CD4-positive, alpha-beta memory T cell (primary cell): ENCODE data around the gene SPATA24. TPM values are rescaled to one million over a fixed set of nuclear protein-coding genes. Genes with fewer than 3 reads are reported as not detected.
A peak's percentile ranks its signal among the peaks of the same experiment; 100 is the strongest.

ENCODE experiments used
- CTCF ChIA-PET: fragments of 350-600 bp; sonication (Branson Sonifier 250); formaldehyde crosslinking; loops from one replicate; lab custom pipeline; 2021; ENCODE audit warnings: inconsistent platforms; ENCODE audit not compliant: partially characterized antibody; lab: Charles Lee
- POLR2A ChIA-PET: fragments of 350-600 bp; sonication (Branson Sonifier 250); formaldehyde crosslinking; loops from one replicate; lab custom pipeline; 2021; ENCODE audit not compliant: partially characterized antibody; lab: Charles Lee
- DNase-seq, 5 donors: peaks; one replicate each; pipeline versions ENCODE4 v3.0.0 to v3.0.0-alpha.2; 2020 to 2022; ENCODE audit warnings: mixed read lengths in 1 of 5
- H3K27ac ChIP-seq: one replicate; pipeline ENCODE4 v1.7.0; 2013; ENCODE audit warnings: low read depth, low read length
- H3K27me3 ChIP-seq: 2 replicates; pipeline ENCODE4 v1.7.0; 2013; ENCODE audit warnings: mild to moderate bottlenecking, low read length, moderate library complexity; ENCODE audit not compliant: insufficient read depth
- H3K36me3 ChIP-seq: 2 replicates; pipeline ENCODE4 v1.7.0; 2013; ENCODE audit warnings: mild to moderate bottlenecking, low read length, moderate library complexity; ENCODE audit not compliant: insufficient read depth
- H3K4me1 ChIP-seq: 2 replicates; pipeline ENCODE4 v1.7.0; 2013; ENCODE audit warnings: mild to moderate bottlenecking, low read length, moderate library complexity; ENCODE audit not compliant: insufficient read depth
- H3K4me3 ChIP-seq, 2 donors: one replicate each; pipeline ENCODE4 v1.7.0; 2013; ENCODE audit warnings: low read length in 2 of 2, mild to moderate bottlenecking in 1 of 2
- H3K9me3 ChIP-seq, 2 donors: one replicate each; pipeline ENCODE4 v1.7.0; 2013; ENCODE audit warnings: low read length in 2 of 2, control low read depth in 1 of 2; ENCODE audit not compliant: control insufficient read depth in 1 of 2
- H3K27ac Mint-ChIP-seq, 7 donors: one replicate each; pipeline ENCODE4 v1.8.0; 2020 to 2021; ENCODE audit warnings: mixed read lengths in 7 of 7, mild to moderate bottlenecking in 6 of 7, inconsistent platforms in 3 of 7, moderate library complexity in 3 of 7
- H3K27me3 Mint-ChIP-seq, 2 donors: one replicate each; pipeline ENCODE4 v1.8.0; 2020 to 2021; ENCODE audit warnings: mixed read lengths in 2 of 2
- H3K36me3 Mint-ChIP-seq, 2 donors: one replicate each; pipeline ENCODE4 v1.8.0; 2020 to 2021; ENCODE audit warnings: mixed read lengths in 2 of 2, inconsistent platforms in 1 of 2, mild to moderate bottlenecking in 1 of 2
- H3K4me1 Mint-ChIP-seq, 4 donors: one replicate each; pipeline ENCODE4 v1.8.0; 2020 to 2021; ENCODE audit warnings: mixed read lengths in 4 of 4, mild to moderate bottlenecking in 1 of 4
- H3K4me3 Mint-ChIP-seq, 8 donors: one replicate each; pipeline ENCODE4 v1.8.0; 2020 to 2021; ENCODE audit warnings: mixed read lengths in 8 of 8, mild to moderate bottlenecking in 7 of 8, moderate library complexity in 6 of 8, inconsistent platforms in 3 of 8
- H3K9me3 Mint-ChIP-seq, 8 donors: one replicate each; pipeline ENCODE4 v1.8.0; 2020 to 2021; ENCODE audit warnings: mixed read lengths in 8 of 8, mild to moderate bottlenecking in 5 of 8, inconsistent platforms in 3 of 8, moderate library complexity in 1 of 8
- intact Hi-C: fragments of 100-400 bp; cut with micrococcal nuclease; formaldehyde crosslinking; loops from one replicate; pipeline ENCODE4 v1.15.1; 2023
- polyA plus RNA-seq, 2 donors: library from polyadenylated mRNA; unstranded; fragments of 300-500 nt; fragmentation: Illumina TruSeq; gene quantifications; one replicate each; pipeline ENCODE4 v1.2.3, GENCODE V29; 2021
- total RNA-seq, 2 experiments: library from RNA; stranded (reverse); gene quantifications; one replicate each; pipeline ENCODE4 v1.2.3, GENCODE V29; 2021

SPATA24 gene
- total and polyA plus RNA-seq, 4 experiments from 2014 or later, result 4.2 to 7.5 (median 5.6) TPM

DNA sequence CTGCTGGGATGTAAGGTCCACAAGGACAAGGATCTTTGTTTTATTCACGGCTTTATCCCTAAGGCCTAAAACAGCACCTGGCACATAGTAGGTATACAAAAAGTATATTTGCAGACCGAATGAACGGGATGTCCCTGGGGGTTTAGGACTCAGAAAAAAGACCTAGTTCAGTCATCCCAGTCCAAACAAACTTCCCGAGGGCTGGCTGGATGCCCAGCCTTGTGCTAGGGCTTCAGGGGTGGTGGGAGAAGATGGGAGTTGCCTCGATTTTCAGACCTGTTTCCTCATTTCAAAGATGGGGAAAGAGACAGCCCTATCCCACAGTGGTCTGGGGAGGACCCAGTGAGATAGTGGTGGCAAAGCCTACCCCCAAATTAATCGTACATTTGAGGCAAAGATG is 6.0 kb downstream of the SPATA24 start:
- H3K27ac Mint-ChIP-seq, result no peak overlapping the region
- no peaks in the 10 kb centered on the region for H3K27me3 Mint-ChIP-seq
- no peak overlapping the region for H3K4me3 Mint-ChIP-seq
- ChIA-PET POLR2A (no interaction called here), CTCF (no interaction called here)
- H3K36me3 Mint-ChIP-seq, result peaks cover 0 to 5% of the 10 kb centered on the region in 2 donors
- Histone ChIP-seq H3K4me1 (peaks cover 15% of the 10 kb centered on the region), H3K27me3 (no peaks in the 10 kb centered on the region), H3K9me3 (no peaks in the 10 kb centered on the region), H3K4me3 (no peak overlapping the region), H3K27ac (no peak overlapping the region), H3K36me3 (no peaks in the 10 kb centered on the region)
- DNase-seq, result no peak
- H3K4me1 Mint-ChIP-seq, result peaks cover 5 to 14% (median 9%) of the 10 kb centered on the region in 4 donors
- peaks cover 0 to 2% (median 0%) of the 10 kb centered on the region in 8 donors for H3K9me3 Mint-ChIP-seq
- intact Hi-C loops, result no loop called here

DNA sequence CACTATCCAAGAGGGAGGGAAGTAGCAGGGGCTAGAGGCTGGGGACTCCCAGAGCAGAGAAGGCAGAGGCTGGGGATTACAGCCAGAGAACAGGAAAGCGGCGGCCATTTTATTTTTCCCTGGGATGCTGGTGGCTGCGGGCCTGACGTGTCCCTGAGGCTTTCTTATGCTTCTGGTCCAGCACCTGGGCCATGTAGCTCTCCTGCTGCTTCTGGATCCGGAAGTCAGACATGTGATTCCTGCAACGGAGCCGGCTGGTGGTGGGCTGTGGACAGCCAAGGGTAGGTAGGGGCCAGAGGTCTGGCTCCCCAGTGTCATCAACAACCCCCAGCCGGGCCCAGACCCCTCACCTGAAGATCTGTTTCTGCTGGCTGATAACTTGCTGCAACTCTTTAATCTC is 7.2 kb downstream of the SPATA24 start:
- CTCF ChIA-PET, result interaction anchor here (1.6 kb wide), 1 partner anchor 55 kb away, joined by 3 read pairs; the partner anchor contains the start of gene PAIP2
- no peaks in the 10 kb centered on the region for H3K27me3 Mint-ChIP-seq
- DNase-seq, result no peak
- peaks cover 2 to 13% (median 6%) of the 10 kb centered on the region in 4 donors for H3K4me1 Mint-ChIP-seq
- Histone ChIP-seq H3K27ac (no peak overlapping the region), H3K4me1 (peaks cover 17% of the 10 kb centered on the region), H3K9me3 (no peaks in the 10 kb centered on the region), H3K27me3 (no peaks in the 10 kb centered on the region), H3K36me3 (no peaks in the 10 kb centered on the region), H3K4me3 (no peak overlapping the region)
- peaks cover 0 to 2% (median 0%) of the 10 kb centered on the region in 8 donors for H3K9me3 Mint-ChIP-seq
- peaks cover 0 to 5% of the 10 kb centered on the region in 2 donors for H3K36me3 Mint-ChIP-seq
- H3K27ac Mint-ChIP-seq, result no peak overlapping the region
- POLR2A ChIA-PET, result interaction anchor here (1.5 kb wide), 1 partner anchor 103 kb away, joined by 5 read pairs; the partner anchor contains the start of gene MATR3
- intact Hi-C loops, result no loop called here
- peak overlapping the region in 1 of 8 donors; percentile 47 for H3K4me3 Mint-ChIP-seq

DNA sequence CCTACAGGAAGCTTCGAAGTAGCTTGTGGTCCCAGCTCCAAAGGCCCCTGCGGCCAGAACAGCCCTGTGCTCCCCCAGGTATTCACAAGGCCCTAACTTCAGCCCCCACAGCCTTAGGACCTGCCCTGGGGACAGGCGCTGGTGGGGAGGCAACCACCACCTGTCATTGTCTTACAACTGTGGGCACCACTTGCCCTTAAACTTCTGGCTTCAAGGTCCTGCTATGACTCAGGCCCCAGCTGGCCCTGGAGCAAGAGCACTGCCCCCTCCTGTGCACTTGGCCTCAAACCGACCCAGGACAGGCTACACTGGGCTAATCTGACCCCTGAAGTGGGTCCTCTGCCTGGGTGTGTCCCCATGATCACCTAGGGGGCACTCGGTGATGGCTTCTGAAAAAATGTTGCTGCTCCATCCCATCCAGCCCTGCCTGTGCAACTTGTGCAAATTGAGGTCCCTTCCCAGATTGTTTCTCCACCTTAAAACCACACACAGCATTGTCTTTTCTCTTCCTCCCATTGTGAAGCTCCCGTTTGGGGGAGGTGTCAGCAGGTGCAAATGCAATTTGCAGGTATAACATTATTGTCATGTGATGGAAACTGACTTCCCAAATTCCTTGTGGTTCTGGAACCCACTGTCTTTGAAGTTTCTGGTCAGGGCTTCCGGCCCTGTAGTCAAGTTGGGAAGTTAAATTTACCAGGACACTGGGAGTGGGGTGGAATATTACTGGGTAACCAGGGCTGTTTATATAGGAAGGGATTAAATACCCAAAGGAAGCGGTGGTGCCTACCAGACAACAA is 7.8 kb downstream of the SPATA24 start:
- CTCF ChIA-PET, result interaction anchor here (1.1 to 1.6 kb wide), 4 partner anchors 25 to 118 kb away, joined by 3 to 4 read pairs (median 4); partner anchors contain the start of gene PAIP2
- Histone ChIP-seq H3K4me1 (peaks cover 23% of the 10 kb centered on the region), H3K9me3 (no peaks in the 10 kb centered on the region), H3K36me3 (no peaks in the 10 kb centered on the region), H3K27ac (no peak overlapping the region), H3K27me3 (no peaks in the 10 kb centered on the region), H3K4me3 (no peak overlapping the region)
- no peaks in the 10 kb centered on the region for H3K27me3 Mint-ChIP-seq
- peaks cover 0 to 2% (median 0%) of the 10 kb centered on the region in 8 donors for H3K9me3 Mint-ChIP-seq
- POLR2A ChIA-PET, result interaction anchor here (0.9 to 7.2 kb wide), 3 partner anchors 6 to 164 kb away, joined by 3 to 49 read pairs (median 5); partner anchors contain the start of genes MATR3 and SPATA24
- intact Hi-C loops, result no loop called here
- peak overlapping the region in 4 of 8 donors; percentile 6 to 57 (median 47) for H3K4me3 Mint-ChIP-seq
- peaks cover 8 to 20% (median 12%) of the 10 kb centered on the region in 4 donors for H3K4me1 Mint-ChIP-seq
- DNase-seq, result no peak
- peaks cover 0 to 5% of the 10 kb centered on the region in 2 donors for H3K36me3 Mint-ChIP-seq
- peak overlapping the region in 1 of 7 donors; percentile 29 for H3K27ac Mint-ChIP-seq

DNA sequence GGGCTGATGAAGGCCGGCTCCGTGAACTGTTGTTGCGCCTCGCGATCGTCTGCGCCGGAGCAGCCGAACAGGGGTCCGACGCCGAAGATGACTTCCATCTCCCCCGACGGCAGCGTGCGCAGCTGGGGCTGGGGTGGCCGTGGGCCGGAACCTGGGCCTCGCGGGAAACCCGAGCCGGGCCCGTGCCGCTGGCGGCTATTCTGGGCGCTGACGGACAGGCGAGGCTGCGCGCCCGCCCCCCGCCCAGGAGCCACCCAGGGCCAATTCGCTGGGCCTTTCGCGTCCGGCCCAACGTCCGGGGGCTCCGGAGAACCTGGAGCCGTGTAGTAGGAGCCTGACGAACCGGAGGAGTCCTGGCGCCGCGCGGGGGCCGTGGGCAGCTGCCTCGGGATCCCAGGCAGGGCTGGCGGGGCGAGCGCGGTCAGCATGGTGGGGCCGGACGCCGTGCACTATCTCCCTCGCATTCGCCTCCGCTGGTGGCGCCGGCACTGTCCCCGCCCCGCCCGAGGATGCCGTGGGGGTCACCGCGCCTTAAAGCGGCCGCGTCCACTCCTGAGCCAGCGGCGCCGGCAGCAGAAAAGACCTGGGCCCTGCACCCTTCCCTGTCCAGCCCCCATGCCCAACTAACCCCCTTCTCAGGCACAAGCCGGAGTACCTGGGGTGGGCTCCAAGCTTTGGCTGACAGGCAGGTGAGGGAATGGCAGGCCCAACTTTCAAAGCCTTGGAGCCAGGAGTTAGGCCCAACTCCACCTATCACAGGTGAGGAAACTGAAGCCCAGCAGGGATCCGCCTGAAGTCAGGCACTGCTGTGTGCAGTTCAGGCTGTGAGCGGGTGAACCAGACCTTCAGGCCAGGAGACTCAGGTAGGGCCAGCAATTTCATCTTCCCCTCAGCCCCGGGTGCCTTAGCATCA is 9.0 kb downstream of the SPATA24 start, which contains the start of gene PROB1:
PROB1 (minus strand) TSS at position 451 of the 913 bp plus-strand sequence; CDS start at position 428, 23 bp downstream.
- Mint-ChIP-seq H3K9me3 (peaks cover 0 to 2% (median 0%) of the 10 kb centered on the region in 8 donors), H3K36me3 (peaks cover 0 to 5% of the 10 kb centered on the region in 2 donors), H3K27ac (no peak within 1 kb of the TSS), H3K4me3 (peak within 1 kb of the TSS in 7 of 8 donors; percentile 43 to 94 (median 88)), H3K27me3 (no peaks in the 10 kb centered on the region), H3K4me1 (peaks cover 16 to 31% (median 22%) of the 10 kb centered on the region in 4 donors)
- DNase-seq, result no peak
- ChIA-PET POLR2A (interaction anchor here (0.7 to 7.2 kb wide), 4 partner anchors 7 to 930 kb away, joined by 3 to 49 read pairs (median 4); partner anchors contain the start of genes EGR1, MATR3 and SPATA24), CTCF (interaction anchor here (1.1 to 1.3 kb wide), 3 partner anchors 26 to 119 kb away, joined by 3 to 4 read pairs (median 4); no protein-coding TSS in a partner anchor)
- peak within 1 kb of the TSS; percentile 39 for H3K27ac ChIP-seq
- peak within 1 kb of the TSS in 1 of 2 donors; percentile 61 for H3K4me3 ChIP-seq
- intact Hi-C loops, result loop anchor here (5.0 kb wide), 1 partner anchor 123 kb away; no protein-coding TSS in a partner anchor
- no peaks in the 10 kb centered on the region for H3K36me3 ChIP-seq
- H3K9me3 ChIP-seq, result no peaks in the 10 kb centered on the region
- no peaks in the 10 kb centered on the region for H3K27me3 ChIP-seq
- peaks cover 35% of the 10 kb centered on the region for H3K4me1 ChIP-seq

DNA sequence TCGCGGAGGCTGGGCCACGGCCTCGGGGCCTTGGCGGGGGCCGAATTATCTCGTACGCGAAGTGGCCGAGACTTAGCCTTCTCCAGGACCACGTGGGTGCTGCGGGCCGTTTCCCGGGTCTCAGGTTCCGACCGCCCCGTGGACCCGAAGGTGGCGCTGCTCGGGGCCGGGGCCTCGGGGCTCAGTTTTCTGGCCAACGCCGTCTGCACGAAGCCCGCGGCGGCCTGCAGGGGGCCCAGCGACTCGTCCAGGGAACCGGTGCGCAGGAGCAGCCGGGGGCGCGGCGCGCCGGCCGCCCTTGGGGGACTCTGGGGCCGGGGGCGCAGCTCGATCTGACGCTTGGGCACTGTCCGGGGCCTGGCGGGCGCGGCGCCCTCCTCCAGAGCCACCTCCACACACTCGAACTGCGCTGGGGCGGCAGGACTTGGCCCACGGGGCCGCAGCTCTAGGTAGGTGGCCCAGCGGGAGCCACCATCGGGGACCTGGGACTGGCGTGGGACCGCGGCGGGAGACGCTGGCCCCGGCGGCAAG is 9.7 kb downstream of the SPATA24 start:
- H3K4me3 Mint-ChIP-seq, result peak overlapping the region in 6 of 8 donors; percentile 34 to 94 (median 88)
- CTCF ChIA-PET, result interaction anchor here (1.1 kb wide), 1 partner anchor 43 kb away, joined by 3 read pairs; no protein-coding TSS in a partner anchor
- H3K4me1 ChIP-seq, result peaks cover 42% of the 10 kb centered on the region
- DNase-seq, result peak in 3 of 5 donors; percentile 33 to 48 (median 45)
- H3K27ac Mint-ChIP-seq, result no peak overlapping the region
- H3K4me1 Mint-ChIP-seq, result peaks cover 22 to 39% (median 28%) of the 10 kb centered on the region in 4 donors
- H3K4me3 ChIP-seq, result peak overlapping the region in 1 of 2 donors; percentile 61
- peaks cover 0 to 2% (median 0%) of the 10 kb centered on the region in 8 donors for H3K9me3 Mint-ChIP-seq
- H3K27ac ChIP-seq, result peak overlapping the region; percentile 39
- H3K9me3 ChIP-seq, result no peaks in the 10 kb centered on the region
- no peaks in the 10 kb centered on the region for H3K27me3 Mint-ChIP-seq
- POLR2A ChIA-PET, result interaction anchor here (1.3 to 7.2 kb wide), 2 partner anchors 8 to 87 kb away, joined by 4 to 49 read pairs; partner anchors contain the start of gene SPATA24
- peaks cover 0 to under 1% of the 10 kb centered on the region in 2 donors for H3K36me3 Mint-ChIP-seq
- intact Hi-C loops, result loop anchor here (5.0 kb wide), 1 partner anchor 122 kb away; no protein-coding TSS in a partner anchor
- H3K36me3 ChIP-seq, result no peaks in the 10 kb centered on the region
- no peaks in the 10 kb centered on the region for H3K27me3 ChIP-seq
